HG02623 (cell line): ENCODE data around the gene CENPF.
"Not testable (repeated sequence)": the region's sequence is repeated elsewhere in the genome, so short reads cannot be mapped to it uniquely, and the experiment has no call there.

Experiments
- ATAC-seq: cut with Tn5 transposase; IDR thresholded peaks from one replicate; pipeline ENCODE4 v1.9.1; 2021; ENCODE audit warnings: moderate library complexity; ENCODE audit not compliant: unreplicated experiment

The CENPF gene, protein sequence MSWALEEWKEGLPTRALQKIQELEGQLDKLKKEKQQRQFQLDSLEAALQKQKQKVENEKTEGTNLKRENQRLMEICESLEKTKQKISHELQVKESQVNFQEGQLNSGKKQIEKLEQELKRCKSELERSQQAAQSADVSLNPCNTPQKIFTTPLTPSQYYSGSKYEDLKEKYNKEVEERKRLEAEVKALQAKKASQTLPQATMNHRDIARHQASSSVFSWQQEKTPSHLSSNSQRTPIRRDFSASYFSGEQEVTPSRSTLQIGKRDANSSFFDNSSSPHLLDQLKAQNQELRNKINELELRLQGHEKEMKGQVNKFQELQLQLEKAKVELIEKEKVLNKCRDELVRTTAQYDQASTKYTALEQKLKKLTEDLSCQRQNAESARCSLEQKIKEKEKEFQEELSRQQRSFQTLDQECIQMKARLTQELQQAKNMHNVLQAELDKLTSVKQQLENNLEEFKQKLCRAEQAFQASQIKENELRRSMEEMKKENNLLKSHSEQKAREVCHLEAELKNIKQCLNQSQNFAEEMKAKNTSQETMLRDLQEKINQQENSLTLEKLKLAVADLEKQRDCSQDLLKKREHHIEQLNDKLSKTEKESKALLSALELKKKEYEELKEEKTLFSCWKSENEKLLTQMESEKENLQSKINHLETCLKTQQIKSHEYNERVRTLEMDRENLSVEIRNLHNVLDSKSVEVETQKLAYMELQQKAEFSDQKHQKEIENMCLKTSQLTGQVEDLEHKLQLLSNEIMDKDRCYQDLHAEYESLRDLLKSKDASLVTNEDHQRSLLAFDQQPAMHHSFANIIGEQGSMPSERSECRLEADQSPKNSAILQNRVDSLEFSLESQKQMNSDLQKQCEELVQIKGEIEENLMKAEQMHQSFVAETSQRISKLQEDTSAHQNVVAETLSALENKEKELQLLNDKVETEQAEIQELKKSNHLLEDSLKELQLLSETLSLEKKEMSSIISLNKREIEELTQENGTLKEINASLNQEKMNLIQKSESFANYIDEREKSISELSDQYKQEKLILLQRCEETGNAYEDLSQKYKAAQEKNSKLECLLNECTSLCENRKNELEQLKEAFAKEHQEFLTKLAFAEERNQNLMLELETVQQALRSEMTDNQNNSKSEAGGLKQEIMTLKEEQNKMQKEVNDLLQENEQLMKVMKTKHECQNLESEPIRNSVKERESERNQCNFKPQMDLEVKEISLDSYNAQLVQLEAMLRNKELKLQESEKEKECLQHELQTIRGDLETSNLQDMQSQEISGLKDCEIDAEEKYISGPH (N-terminal part only)

DNA sequence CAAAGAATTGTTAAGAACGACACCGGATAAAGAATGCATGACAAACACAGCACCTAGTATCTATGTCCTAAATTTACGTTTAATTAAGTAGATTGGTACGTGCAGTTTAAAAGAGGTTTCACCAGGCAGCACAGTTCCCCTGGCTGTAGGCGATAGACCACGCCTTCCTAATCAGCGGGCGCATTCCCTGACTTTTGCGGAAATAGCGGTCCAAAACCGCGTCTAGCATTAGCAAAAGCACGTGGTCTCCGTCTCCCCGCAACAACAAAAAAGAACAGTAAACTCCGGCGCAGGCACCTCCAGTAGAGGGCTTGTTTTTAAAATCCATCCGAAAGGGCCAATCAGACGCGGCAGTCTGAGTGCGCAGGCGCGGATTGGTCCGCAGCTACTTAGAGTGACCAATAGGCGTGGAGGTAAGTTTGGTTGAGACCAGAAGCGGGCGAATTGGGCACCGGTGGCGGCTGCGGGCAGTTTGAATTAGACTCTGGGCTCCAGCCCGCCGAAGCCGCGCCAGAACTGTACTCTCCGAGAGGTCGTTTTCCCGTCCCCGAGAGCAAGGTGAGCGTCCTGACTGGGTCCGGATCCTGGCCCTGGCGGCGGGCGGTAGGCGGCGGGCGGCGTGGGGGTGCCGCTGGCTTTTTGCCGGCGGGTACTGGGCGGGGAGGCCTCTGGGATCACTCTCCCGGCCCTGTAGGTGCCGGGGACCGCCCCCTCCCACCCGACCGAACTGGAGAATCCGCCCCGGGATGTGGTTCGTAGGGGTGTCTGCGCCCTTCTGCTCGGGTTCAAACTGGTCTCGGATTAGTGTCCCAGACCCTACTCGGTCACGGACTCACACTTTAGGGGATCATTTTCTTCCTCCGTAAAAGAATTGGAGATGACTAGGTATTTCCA, at the start of gene CENPF:
TSS of gene CENPF (plus strand) at position 432 of the 894 bp plus-strand sequence. CDS start 10,560 bp downstream, outside the sequence.
- peak; percentile 100 for ATAC-seq

- no peak for ATAC-seq
These were observed 44.9 kb upstream of the CENPF start for GRCh38 chr1:214557952-214558735.

- ATAC-seq: no peak
These were observed 39.1 kb upstream of the CENPF start for GRCh38 chr1:214563881-214564280.

GRCh38 chr1:214565310-214565709, 37.7 kb upstream of the CENPF start:
- ATAC-seq: no peak

GRCh38 chr1:214566158-214567104, 36.6 kb upstream of the CENPF start:
- ATAC-seq: no peak

DNA sequence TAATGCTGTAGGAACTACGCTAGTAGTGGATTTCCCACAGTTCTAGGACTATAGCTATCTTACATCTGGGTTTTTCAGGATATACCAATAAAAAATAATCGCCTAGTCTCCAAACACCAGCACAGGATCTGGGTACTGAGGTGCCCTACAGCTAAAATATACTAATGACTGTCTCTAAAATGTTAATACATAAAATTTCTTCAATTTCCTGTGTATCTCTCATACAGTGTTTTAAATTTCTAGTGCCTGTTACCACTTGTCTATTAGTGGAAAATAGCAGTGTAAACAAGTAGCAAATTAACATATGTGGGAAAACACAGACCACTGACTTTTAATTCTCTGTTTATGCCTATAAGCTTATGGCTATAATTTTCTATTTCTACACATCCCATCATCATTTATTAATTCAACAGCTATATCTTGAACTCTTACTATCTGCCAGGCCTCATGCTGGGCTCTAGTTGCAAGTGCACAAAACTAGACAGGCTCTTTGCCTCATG, 35.5 kb upstream of the CENPF start:
- no peak for ATAC-seq

DNA sequence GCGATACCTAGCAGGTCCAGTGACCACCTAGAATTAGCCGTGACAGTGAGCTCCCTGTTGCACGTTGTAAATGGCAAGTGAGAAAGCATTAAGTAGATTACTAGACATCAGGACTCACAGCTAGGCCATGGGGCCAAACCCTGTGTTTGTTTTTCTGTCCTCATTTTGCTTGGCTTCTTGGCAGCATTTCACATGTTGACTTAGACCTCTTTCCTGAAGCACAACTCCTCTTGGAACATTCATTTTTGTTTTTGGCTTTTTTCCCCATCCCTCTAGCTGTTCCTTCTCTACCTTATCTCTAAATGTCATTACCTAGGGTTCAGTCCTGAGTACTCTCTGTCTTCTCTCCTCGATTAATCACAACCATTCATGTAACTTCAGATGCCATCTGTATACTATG, 34.7 kb upstream of the CENPF start:
- ATAC-seq: no peak

DNA sequence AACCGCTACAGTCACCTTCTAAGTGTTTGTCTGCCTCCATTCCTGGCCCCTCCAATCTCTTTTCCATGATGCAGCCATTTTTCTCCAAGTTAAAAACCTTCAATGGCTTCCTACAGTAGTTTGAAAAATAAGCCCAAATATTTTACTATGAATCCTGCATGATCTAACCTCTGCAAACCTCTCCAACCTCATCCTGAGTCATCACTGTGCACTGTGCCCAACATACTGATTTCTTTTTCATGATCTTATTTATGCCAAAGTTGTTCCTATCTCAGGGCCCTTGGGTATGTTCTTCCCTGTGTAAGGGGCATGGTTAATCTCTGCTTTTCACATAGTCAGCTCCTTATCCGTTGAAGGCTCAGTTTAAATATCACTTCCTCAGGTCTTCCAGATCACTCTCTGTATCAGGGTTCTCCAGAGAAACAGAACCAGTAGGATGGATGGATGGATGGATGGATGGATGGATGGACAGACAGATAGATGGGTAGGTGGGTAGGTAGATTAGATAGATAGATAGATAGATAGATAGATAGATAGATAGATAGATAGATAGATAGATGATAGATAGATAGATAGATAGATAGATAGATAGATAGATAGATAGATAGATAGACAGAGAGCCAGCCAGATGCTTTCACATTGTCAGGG, 33.5 kb upstream of the CENPF start:
- no peak for ATAC-seq

- ATAC-seq: no peak
These were observed 32.6 kb upstream of the CENPF start for GRCh38 chr1:214570442-214570841.

DNA sequence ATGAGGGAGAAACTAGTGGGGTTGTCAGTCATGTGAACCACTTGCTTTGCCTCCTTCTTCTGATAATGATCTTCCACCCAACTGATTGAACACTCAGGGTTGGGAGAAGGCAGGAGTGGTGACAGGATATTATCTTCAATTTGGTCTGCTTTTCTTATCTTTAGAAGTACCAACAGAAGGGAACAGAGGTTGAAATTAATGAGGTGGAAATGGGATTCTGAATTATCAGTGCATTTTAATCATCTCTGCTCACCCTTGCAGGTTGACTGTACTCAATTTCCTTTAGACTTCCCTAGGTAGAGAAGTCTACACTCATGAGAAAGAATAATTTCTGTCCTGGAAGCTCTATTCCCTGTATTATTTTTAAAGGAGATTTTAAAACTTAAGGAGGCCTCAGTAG, 31.7 kb upstream of the CENPF start:
- no peak for ATAC-seq

DNA sequence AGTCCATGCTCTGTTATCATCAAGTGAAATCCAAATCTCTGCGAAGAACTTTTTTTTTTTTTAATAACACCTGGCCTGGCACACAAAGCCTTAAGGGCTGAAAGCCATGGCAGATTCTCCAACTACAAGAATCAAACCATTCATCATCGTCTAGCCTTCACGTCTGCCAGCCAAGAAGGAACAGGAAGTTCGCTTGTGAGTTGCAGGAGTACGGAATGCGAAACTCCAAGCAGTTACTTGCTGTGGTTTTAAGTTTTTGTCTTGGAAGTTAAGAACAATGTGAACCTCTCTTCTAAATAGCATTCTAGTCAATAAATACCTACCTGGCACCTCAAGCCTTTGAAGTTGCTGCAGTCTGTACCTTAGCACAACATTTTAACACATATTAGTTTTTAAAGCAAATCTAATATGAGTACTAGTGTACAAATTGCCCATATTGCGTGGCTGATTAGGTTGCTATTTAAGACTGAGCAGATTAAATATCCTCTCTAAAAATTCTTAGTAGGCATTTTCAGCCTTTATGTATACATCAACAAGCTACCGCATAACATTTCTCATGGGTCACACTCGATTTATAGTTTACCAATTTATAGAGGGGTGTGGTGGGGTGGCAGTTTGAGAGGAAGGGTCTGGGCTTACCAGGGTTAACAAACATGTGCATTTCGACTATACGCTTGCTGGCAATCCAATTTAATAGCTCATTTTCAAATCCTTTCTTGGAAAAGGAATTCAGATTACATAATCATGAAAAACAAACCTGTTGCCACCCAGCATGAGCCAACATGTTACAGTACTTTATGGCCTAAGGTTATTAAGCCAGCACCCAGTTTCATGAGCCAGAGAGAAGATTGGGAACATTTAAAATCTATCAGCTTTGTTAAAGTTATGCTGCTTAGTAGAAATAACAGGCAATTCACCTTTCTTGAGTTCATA, 29.3 kb upstream of the CENPF start:
- ATAC-seq: no peak

DNA sequence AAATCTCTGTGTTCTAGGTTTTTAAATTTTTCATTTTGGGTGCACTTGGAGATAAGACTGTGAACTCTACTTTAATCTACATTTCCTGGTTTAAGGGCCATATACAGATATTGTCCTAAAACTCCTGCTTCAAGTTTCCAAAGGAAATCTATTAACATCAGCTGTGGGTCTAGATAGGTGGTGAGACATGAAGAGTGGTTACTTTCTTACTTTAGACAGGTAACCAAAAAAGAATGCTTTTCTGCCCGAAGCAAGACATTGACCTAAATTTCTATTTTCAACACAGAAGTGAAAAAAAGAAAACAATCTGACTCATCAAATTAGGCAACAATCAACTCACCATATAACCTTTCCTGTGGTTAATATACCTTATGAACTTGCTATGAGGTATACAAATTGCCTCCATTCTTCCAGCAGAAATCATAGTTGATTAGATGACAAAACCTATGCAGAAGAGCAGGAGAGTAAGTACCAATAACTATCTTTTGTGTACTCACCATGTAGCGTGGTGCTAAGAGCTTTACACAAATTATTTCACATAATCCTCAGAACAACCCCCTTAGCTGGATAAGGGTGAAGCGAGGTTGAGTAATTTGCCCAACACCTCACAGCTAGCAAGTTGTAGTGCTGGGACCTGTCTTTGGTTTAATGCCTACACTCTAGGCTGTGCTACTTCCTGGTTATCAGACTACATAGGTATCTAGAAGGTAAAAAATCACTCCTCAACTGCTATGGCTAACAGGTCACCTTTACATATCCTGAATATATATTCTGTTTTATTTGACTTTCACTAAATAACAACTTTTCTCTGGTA, 28.2 kb upstream of the CENPF start:
- no peak for ATAC-seq

DNA sequence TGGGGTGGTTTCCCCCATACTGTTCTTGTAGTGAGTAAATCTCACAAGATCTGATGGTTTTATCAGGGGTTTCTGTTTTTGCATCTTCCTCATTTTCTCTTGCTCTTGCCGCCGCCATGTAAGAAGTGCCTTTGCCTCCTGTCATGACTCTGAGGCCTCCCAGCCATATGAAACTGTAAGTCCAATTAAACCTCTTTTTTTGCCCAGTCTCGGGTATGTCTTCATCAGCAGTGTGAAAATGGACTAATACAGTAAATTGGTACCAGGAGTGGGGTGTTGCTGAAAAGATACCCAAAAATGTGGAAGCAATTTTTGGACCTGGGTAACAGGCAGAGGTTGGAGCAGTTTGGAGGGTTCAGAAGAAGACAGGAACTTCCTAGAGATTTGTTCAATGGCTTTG, 26.9 kb upstream of the CENPF start:
- ATAC-seq: not testable (repeated sequence)

- ATAC-seq: no peak
These were observed 23.8 kb upstream of the CENPF start for GRCh38 chr1:214579183-214579582.

- no peak for ATAC-seq
These were observed 21.2 kb upstream of the CENPF start for GRCh38 chr1:214581785-214582184.
